Smooth muscle cell (in vitro differentiated cells): Measurements from ENCODE around the gene SEMA3F. TPM values are rescaled to one million over a fixed set of nuclear protein-coding genes. Genes with fewer than 3 reads are reported as not detected.

Source experiments
- DNase-seq: peaks from one replicate; lab custom pipeline; 2025; ENCODE audit not compliant: unreplicated experiment; lab: John Stamatoyannopoulos, UW
- H2AFZ ChIP-seq: fragments of 200-600 bp; sonication (generic); 2 replicates; pipeline ENCODE4 v1.6.0; 2016; ENCODE audit warnings: antibody characterized with exemption, low read depth, mild to moderate bottlenecking
- H3F3A ChIP-seq: fragments of 200-600 bp; sonication (generic); 2 replicates; pipeline ENCODE4 v1.6.0; 2017; ENCODE audit warnings: antibody characterized with exemption, low read depth
- H3K27ac ChIP-seq: fragments of 200-600 bp; sonication (generic); 2 replicates; pipeline ENCODE4 v1.5.1; 2016; ENCODE audit warnings: low read depth, mild to moderate bottlenecking
- H3K27me3 ChIP-seq: fragments of 200-600 bp; sonication (generic); 2 replicates; pipeline ENCODE4 v1.6.1; 2016; ENCODE audit warnings: low read depth, mild to moderate bottlenecking
- H3K36me3 ChIP-seq: fragments of 200-600 bp; sonication (generic); 2 replicates; pipeline ENCODE4 v1.5.1; 2016; ENCODE audit warnings: low read depth
- H3K4me1 ChIP-seq: fragments of 200-600 bp; sonication (generic); 2 replicates; pipeline ENCODE4 v1.5.1; 2016; ENCODE audit warnings: low read depth
- H3K4me2 ChIP-seq: fragments of 200-600 bp; sonication (generic); 2 replicates; pipeline ENCODE4 v1.6.0; 2016; ENCODE audit warnings: mild to moderate bottlenecking
- H3K4me3 ChIP-seq: fragments of 200-600 bp; sonication (generic); 2 replicates; pipeline ENCODE4 v1.5.1; 2016; ENCODE audit warnings: mild to moderate bottlenecking
- H3K79me2 ChIP-seq: fragments of 200-600 bp; sonication (generic); 2 replicates; pipeline ENCODE4 v1.6.0; 2016; ENCODE audit warnings: low read depth, mild to moderate bottlenecking
- H3K9ac ChIP-seq: fragments of 200-600 bp; sonication (generic); 2 replicates; pipeline ENCODE4 v1.6.0; 2016; ENCODE audit warnings: low read depth
- H3K9me3 ChIP-seq: fragments of 200-600 bp; sonication (generic); replicated peaks from 2 replicates; pipeline ENCODE4 v1.5.1; 2016; ENCODE audit warnings: low read depth
- H4K20me1 ChIP-seq: fragments of 200-600 bp; sonication (generic); 2 replicates; pipeline ENCODE4 v1.6.0; 2016; ENCODE audit warnings: low read depth
- CTCF ChIP-seq: fragments of 200-600 bp; sonication (generic); IDR thresholded peaks from 2 replicates; pipeline ENCODE4 v1.5.1; 2017; ENCODE audit warnings: borderline replicate concordance, mild to moderate bottlenecking, antibody characterized with exemption; ENCODE audit not compliant: insufficient read depth, poor library complexity, severe bottlenecking
- WGBS: methylation state at CpG from one replicate; pipeline ENCODE4 v1.1.7; 2016; ENCODE audit warnings: low lambda C conversion rate; 5-methylcytosine and 5-hydroxymethylcytosine counted together
- polyA plus RNA-seq: library from polyadenylated mRNA; unstranded; fragments of >200 nt; fragmentation: Nextera tagmentation; extraction: Ambion mirVana; gene quantifications from 2 replicates; pipeline ENCODE4 v1.2.1, GENCODE V29; 2016
- total RNA-seq: library from RNA; depleted of rRNA; stranded (reverse); fragments of >200 nt; gene quantifications from 2 replicates; pipeline ENCODE4 v1.2.3, GENCODE V29; 2014

SEMA3F gene
- total and polyA plus RNA-seq, 2 experiments from 2014 or later, result 9.2 to 16.9 TPM

- no peak for DNase-seq
- Histone ChIP-seq H3K27me3 (no peaks in the 10 kb centered on the region), H3K9ac (no peak overlapping the region), H3K4me1 (no peaks in the 10 kb centered on the region), H3F3A (no peaks in the 10 kb centered on the region), H3K4me3 (no peak overlapping the region), H3K27ac (no peak overlapping the region), H4K20me1 (no peaks in the 10 kb centered on the region), H3K4me2 (no peak overlapping the region), H2AFZ (no peak overlapping the region), H3K79me2 (no peaks in the 10 kb centered on the region), H3K36me3 (no peaks in the 10 kb centered on the region), H3K9me3 (no peaks in the 10 kb centered on the region)
- TF ChIP-seq CTCF, result no peak
- WGBS, result 95% methylated on average over 3 of the region's 3 CpGs
These were observed 57.8 kb downstream of the SEMA3F start for GRCh38 chr3:50212971-50213370.

GRCh38 chr3:50213373-50213772 lies 58.2 kb downstream of the SEMA3F start:
- Histone ChIP-seq H3K9ac (no peak overlapping the region), H3K9me3 (no peaks in the 10 kb centered on the region), H4K20me1 (no peaks in the 10 kb centered on the region), H2AFZ (no peak overlapping the region), H3F3A (no peaks in the 10 kb centered on the region), H3K36me3 (no peaks in the 10 kb centered on the region), H3K4me1 (no peaks in the 10 kb centered on the region), H3K27me3 (no peaks in the 10 kb centered on the region), H3K27ac (no peak overlapping the region), H3K79me2 (no peaks in the 10 kb centered on the region), H3K4me2 (no peak overlapping the region), H3K4me3 (no peak overlapping the region)
- no peak for DNase-seq
- no peak for TF ChIP-seq CTCF
- 95% methylated on average over 10 of the region's 12 CpGs for WGBS

- Histone ChIP-seq H3K9me3 (no peaks in the 10 kb centered on the region), H3F3A (no peaks in the 10 kb centered on the region), H2AFZ (no peak overlapping the region), H3K9ac (no peak overlapping the region), H3K79me2 (no peaks in the 10 kb centered on the region), H3K4me3 (no peak overlapping the region), H3K4me1 (no peaks in the 10 kb centered on the region), H3K4me2 (no peak overlapping the region), H3K27me3 (no peaks in the 10 kb centered on the region), H3K27ac (no peak overlapping the region), H3K36me3 (no peaks in the 10 kb centered on the region), H4K20me1 (no peaks in the 10 kb centered on the region)
- no peak for DNase-seq
- TF ChIP-seq CTCF, result no peak
- WGBS, result 86% methylated on average over 10 of the region's 10 CpGs
These were observed 59.7 kb downstream of the SEMA3F start for GRCh38 chr3:50214824-50215223.

- H3K4me2 ChIP-seq, result no peak overlapping the region
- no peaks in the 10 kb centered on the region for H3K4me1 ChIP-seq
- no peaks in the 10 kb centered on the region for H4K20me1 ChIP-seq
- 89% methylated on average over 9 of the region's 9 CpGs for WGBS
- no peak overlapping the region for H3K9ac ChIP-seq
- H3F3A ChIP-seq, result no peaks in the 10 kb centered on the region
- H3K36me3 ChIP-seq, result no peaks in the 10 kb centered on the region
- no peak overlapping the region for H3K4me3 ChIP-seq
- no peaks in the 10 kb centered on the region for H3K27me3 ChIP-seq
- H3K27ac ChIP-seq, result no peak overlapping the region
- no peak for TF ChIP-seq CTCF
- no peak for DNase-seq
- H3K9me3 ChIP-seq, result no peaks in the 10 kb centered on the region
- no peak overlapping the region for H2AFZ ChIP-seq
- no peaks in the 10 kb centered on the region for H3K79me2 ChIP-seq
These were observed 60.4 kb downstream of the SEMA3F start for GRCh38 chr3:50215529-50215928.
